Coronary artery (tissue), 2 donors: ENCODE data around the gene NLGN1.

Experiments
- DNase-seq: peaks from one replicate; pipeline ENCODE4 v3.0.0-alpha.2; 2017; ENCODE audit warnings: low spot score
- H3K27ac ChIP-seq, 2 donors: fragments of 200-600 bp; sonication (generic); one replicate each; pipeline ENCODE4 v1.5.1; 2016 to 2019
- H3K4me3 ChIP-seq: fragments of 200-600 bp; sonication (generic); 2 replicates; pipeline ENCODE4 v1.5.1; 2016; ENCODE audit warnings: mild to moderate bottlenecking, moderate library complexity
- CTCF ChIP-seq: fragments of 200-600 bp; sonication (generic); IDR thresholded peaks from one replicate; pipeline ENCODE4 v1.5.1; 2019; ENCODE audit warnings: antibody characterized with exemption

Gene NLGN1

GRCh38 chr3:173681188-173681678, 283.7 kb downstream of the NLGN1 start:
- no peak for TF ChIP-seq CTCF
- DNase-seq: no peak
- Histone ChIP-seq H3K4me3 (no peak overlapping the region), H3K27ac (no peak overlapping the region)

GRCh38 chr3:173685456-173685855, 287.9 kb downstream of the NLGN1 start:
- TF ChIP-seq CTCF: no peak
- no peak for DNase-seq
- Histone ChIP-seq H3K4me3 (no peak overlapping the region), H3K27ac (no peak overlapping the region)

GRCh38 chr3:173688216-173688842, 290.8 kb downstream of the NLGN1 start:
- Histone ChIP-seq H3K4me3 (no peak overlapping the region), H3K27ac (no peak overlapping the region)
- no peak for DNase-seq
- no peak for TF ChIP-seq CTCF

GRCh38 chr3:173690542-173691180, 293.1 kb downstream of the NLGN1 start:
- no peak overlapping the region for H3K4me3 ChIP-seq
- TF ChIP-seq CTCF: no peak
- no peak for DNase-seq
- H3K27ac ChIP-seq: no peak overlapping the region

GRCh38 chr3:173699353-173699752, 301.8 kb downstream of the NLGN1 start:
- TF ChIP-seq CTCF: no peak
- no peak for DNase-seq
- H3K27ac ChIP-seq: no peak overlapping the region
- no peak overlapping the region for H3K4me3 ChIP-seq

GRCh38 chr3:173700336-173700735, 302.8 kb downstream of the NLGN1 start:
- no peak overlapping the region for H3K4me3 ChIP-seq
- TF ChIP-seq CTCF: no peak
- H3K27ac ChIP-seq: no peak overlapping the region
- no peak for DNase-seq

GRCh38 chr3:173702561-173702960, 305.0 kb downstream of the NLGN1 start:
- DNase-seq: no peak
- no peak for TF ChIP-seq CTCF
- no peak overlapping the region for H3K4me3 ChIP-seq
- no peak overlapping the region for H3K27ac ChIP-seq
